HepG2 (cell line): Measurements from ENCODE around the gene DPP8. TPM values are rescaled to one million over a fixed set of nuclear protein-coding genes. Genes with fewer than 3 reads are reported as not detected.

Experiments used
- ATAD3A ChIP-seq: sonication (generic); formaldehyde crosslinking; IDR thresholded peaks from 2 replicates; pipeline ENCODE4 v1.4.0; 2020; ENCODE audit warnings: missing genetic modification reagents
- CREB1 ChIP-seq, 2 experiments: fragments of 450-650 bp in 1 of 2; IDR thresholded peaks; 2 replicates each; pipeline ENCODE4 v1.6.1; 2016 to 2017; ENCODE audit warnings: control low read depth in 1 of 2, mild to moderate bottlenecking in 1 of 2, missing compliant biosample characterization in 1 of 2, missing genetic modification characterization in 1 of 2
- FOXC1 ChIP-seq: sonication (generic); formaldehyde crosslinking; IDR thresholded peaks from 2 replicates; pipeline ENCODE4 v1.8.0; 2022; ENCODE audit warnings: mild to moderate bottlenecking, missing genetic modification reagents, borderline replicate concordance
- FOXJ3 ChIP-seq: sonication (generic); formaldehyde crosslinking; IDR thresholded peaks from 2 replicates; pipeline ENCODE4 v1.4.0; 2020; ENCODE audit warnings: missing genetic modification reagents, mild to moderate bottlenecking, borderline replicate concordance
- FOXK1 ChIP-seq: sonication (generic); formaldehyde crosslinking; IDR thresholded peaks from 2 replicates; pipeline ENCODE4 v1.4.0; 2020; ENCODE audit warnings: low read depth, missing genetic modification reagents, borderline replicate concordance
- HCFC1 ChIP-seq: fragments of 150-350 bp; IDR thresholded peaks from 2 replicates; pipeline ENCODE4 v1.6.1; 2014; ENCODE audit warnings: low read depth, low read length
- KLF16 ChIP-seq, 2 experiments: sonication (generic) in 1 of 2; formaldehyde crosslinking in 1 of 2; IDR thresholded peaks; 2 replicates each; pipeline versions ENCODE4 v1.6.1 to v1.8.0; 2016 to 2023; ENCODE audit warnings: missing genetic modification reagents in 2 of 2, missing compliant biosample characterization in 1 of 2
- MLLT10 ChIP-seq: sonication (generic); formaldehyde crosslinking; IDR thresholded peaks from 2 replicates; pipeline ENCODE4 v1.4.0; 2020; ENCODE audit warnings: missing genetic modification reagents
- MTA3 ChIP-seq: sonication (generic); formaldehyde crosslinking; IDR thresholded peaks from 2 replicates; pipeline ENCODE4 v1.4.0; 2020; ENCODE audit warnings: missing genetic modification reagents
- NFKBIZ ChIP-seq: IDR thresholded peaks from 2 replicates; pipeline ENCODE4 v1.6.1; 2018; ENCODE audit warnings: missing genetic modification reagents, missing compliant biosample characterization
- RFX5 ChIP-seq: IDR thresholded peaks from 2 replicates; pipeline ENCODE4 v1.6.1; 2011; ENCODE audit warnings: low read depth, low read length, improper control_type of control experiment
- TP53 ChIP-seq: sonication (generic); formaldehyde crosslinking; conservative IDR thresholded peaks from 2 replicates; pipeline ENCODE4 v1.4.0; 2020; ENCODE audit warnings: missing genetic modification reagents
- ZKSCAN1 ChIP-seq: fragments of 150-350 bp; IDR thresholded peaks from 2 replicates; pipeline ENCODE4 v1.6.1; 2014; ENCODE audit warnings: low read length
- ZNF124 ChIP-seq: sonication (generic); formaldehyde crosslinking; IDR thresholded peaks from 2 replicates; pipeline ENCODE4 v1.4.0; 2020; ENCODE audit warnings: missing genetic modification reagents
- ZNF207 ChIP-seq: fragments of 450-650 bp; IDR thresholded peaks from 2 replicates; pipeline ENCODE4 v1.6.1; 2016; ENCODE audit warnings: antibody characterized with exemption, borderline replicate concordance
- ZNF256 ChIP-seq: sonication (generic); formaldehyde crosslinking; conservative IDR thresholded peaks from 2 replicates; pipeline ENCODE4 v1.4.0; 2020; ENCODE audit warnings: missing genetic modification reagents
- ZNF577 ChIP-seq: sonication (generic); formaldehyde crosslinking; IDR thresholded peaks from 2 replicates; pipeline ENCODE4 v1.4.0; 2020; ENCODE audit warnings: mild to moderate bottlenecking, low read depth, missing genetic modification reagents, borderline replicate concordance
- polyA plus RNA-seq, 8 experiments: library from polyadenylated mRNA; depleted of rRNA in 3 of 8; stranded (reverse) in 7 of 8; unstranded in 1 of 8; fragments of >200 nt; fragmentation: Illumina TruSeq in 4 of 8; extraction: Trizol in 4 of 8; gene quantifications; 2 replicates each; pipeline versions ENCODE4 v1.2.1 to v1.2.3, GENCODE V29; 2011 to 2016; ENCODE audit warnings: low read depth in 4 of 8, missing spikeins in 1 of 8, mixed read lengths in 1 of 8; ENCODE audit not compliant: insufficient read depth in 1 of 8
- total RNA-seq, 5 experiments: library from RNA; depleted of rRNA; stranded (reverse); fragments of >200 nt; fragmentation: Illumina TruSeq; extraction: Trizol; gene quantifications; 2 replicates each; pipeline ENCODE4 v1.2.3, GENCODE V29; 2016; ENCODE audit warnings: low read depth in 1 of 5
- TF ChIP-seq, protein P1 (sequence below): sonication (generic); formaldehyde crosslinking; IDR thresholded peaks from 2 replicates; pipeline ENCODE4 v1.5.1; 2020; ENCODE audit warnings: mild to moderate bottlenecking, missing genetic modification reagents, borderline replicate concordance
- TF ChIP-seq, protein P2 (sequence below): sonication (generic); formaldehyde crosslinking; IDR thresholded peaks from 2 replicates; pipeline ENCODE4 v1.9.0; 2021; ENCODE audit warnings: missing genetic modification reagents, borderline replicate concordance
- TF ChIP-seq, protein P3 (sequence below): sonication (generic); formaldehyde crosslinking; IDR thresholded peaks from 2 replicates; pipeline ENCODE4 v1.4.0; 2020; ENCODE audit warnings: mild to moderate bottlenecking, low read depth, missing genetic modification reagents
- TF ChIP-seq, protein P4 (sequence below): sonication (generic); formaldehyde crosslinking; IDR thresholded peaks from 2 replicates; pipeline ENCODE4 v1.8.0; 2022; ENCODE audit warnings: mild to moderate bottlenecking, missing genetic modification reagents, moderate library complexity
- TF ChIP-seq, protein P5 (sequence below): fragments of 450-650 bp; IDR thresholded peaks from 2 replicates; pipeline ENCODE4 v1.6.1; 2016

Gene DPP8
- total and polyA plus RNA-seq, 2 of the 13 experiments (the other 11 are each of a cell fraction or from before 2014, with no cell fraction given) = 18.0 to 26.3 TPM

DNA sequence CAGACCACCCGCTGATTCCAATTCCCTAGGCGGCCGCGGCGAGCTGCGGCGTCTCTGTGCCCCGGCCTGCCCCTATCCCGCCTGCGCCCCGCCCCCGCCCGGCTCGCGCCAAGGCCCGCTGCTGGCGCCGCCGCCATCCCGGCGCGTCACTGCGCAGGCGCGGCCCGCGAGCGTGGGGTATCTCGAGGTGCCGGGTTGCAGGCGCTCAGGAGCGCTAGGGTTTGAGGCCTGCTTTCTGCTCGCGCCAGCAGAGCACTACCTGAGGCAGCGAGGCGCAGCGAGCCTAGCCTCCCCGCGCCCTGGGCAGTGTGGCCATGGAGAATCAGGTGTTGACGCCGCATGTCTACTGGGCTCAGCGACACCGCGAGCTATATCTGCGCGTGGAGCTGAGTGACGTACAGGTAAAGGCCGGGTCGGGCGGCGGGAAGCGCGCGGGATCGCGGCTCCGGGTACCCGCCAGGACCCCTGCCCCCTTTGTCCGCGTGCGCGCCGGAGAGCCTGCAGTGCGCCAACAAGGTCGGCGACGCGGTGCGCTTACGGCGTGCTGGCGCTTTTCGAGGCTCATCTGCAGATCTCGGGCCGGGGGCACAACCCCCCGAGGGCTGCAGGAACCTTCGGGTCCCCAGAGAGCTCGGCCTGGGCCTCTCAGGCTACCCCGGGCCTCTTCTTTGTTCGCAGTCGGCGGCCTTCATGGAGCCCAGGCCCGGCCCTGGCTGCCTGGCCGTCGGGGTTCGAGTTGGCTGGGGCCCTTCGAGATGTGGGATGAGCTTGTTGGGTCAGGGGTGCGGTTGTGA is 13.0 kb upstream of the DPP8 start, which contains the start of gene HACD3 (continued):
- TF ChIP-seq, protein P1, sequence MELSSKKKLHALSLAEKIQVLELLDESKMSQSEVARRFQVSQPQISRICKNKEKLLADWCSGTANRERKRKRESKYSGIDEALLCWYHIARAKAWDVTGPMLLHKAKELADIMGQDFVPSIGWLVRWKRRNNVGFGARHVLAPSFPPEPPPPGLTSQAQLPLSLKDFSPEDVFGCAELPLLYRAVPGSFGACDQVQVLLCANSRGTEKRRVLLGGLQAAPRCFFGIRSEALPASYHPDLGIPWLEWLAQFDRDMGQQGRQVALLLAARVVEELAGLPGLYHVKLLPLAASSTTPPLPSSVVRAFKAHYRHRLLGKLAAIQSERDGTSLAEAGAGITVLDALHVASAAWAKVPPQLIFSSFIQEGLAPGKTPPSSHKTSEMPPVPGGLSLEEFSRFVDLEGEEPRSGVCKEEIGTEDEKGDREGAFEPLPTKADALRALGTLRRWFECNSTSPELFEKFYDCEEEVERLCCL (CRISPR knock-in tag) = no peak; the same call in 1 of the 2 replicates
- no peak; the same call in 1 of the 2 replicates for TF ChIP-seq CREB1 (IDR thresholded peaks at IDR 0.05)
- TF ChIP-seq CREB1 (CRISPR knock-in tag; IDR thresholded peaks at IDR 0.05) = no peak
- TF ChIP-seq MLLT10 = no peak
- TF ChIP-seq ZNF124 = 0 out of 2 replicates have a peak, but pooled peaks have one; percentile 37
- TF ChIP-seq, protein P2, sequence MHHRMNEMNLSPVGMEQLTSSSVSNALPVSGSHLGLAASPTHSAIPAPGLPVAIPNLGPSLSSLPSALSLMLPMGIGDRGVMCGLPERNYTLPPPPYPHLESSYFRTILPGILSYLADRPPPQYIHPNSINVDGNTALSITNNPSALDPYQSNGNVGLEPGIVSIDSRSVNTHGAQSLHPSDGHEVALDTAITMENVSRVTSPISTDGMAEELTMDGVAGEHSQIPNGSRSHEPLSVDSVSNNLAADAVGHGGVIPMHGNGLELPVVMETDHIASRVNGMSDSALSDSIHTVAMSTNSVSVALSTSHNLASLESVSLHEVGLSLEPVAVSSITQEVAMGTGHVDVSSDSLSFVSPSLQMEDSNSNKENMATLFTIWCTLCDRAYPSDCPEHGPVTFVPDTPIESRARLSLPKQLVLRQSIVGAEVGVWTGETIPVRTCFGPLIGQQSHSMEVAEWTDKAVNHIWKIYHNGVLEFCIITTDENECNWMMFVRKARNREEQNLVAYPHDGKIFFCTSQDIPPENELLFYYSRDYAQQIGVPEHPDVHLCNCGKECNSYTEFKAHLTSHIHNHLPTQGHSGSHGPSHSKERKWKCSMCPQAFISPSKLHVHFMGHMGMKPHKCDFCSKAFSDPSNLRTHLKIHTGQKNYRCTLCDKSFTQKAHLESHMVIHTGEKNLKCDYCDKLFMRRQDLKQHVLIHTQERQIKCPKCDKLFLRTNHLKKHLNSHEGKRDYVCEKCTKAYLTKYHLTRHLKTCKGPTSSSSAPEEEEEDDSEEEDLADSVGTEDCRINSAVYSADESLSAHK (CRISPR knock-in tag) = no peak
- TF ChIP-seq, protein P3, sequence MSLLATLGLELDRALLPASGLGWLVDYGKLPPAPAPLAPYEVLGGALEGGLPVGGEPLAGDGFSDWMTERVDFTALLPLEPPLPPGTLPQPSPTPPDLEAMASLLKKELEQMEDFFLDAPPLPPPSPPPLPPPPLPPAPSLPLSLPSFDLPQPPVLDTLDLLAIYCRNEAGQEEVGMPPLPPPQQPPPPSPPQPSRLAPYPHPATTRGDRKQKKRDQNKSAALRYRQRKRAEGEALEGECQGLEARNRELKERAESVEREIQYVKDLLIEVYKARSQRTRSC (CRISPR knock-in tag) = peak; percentile 40; the same call in 1 of the 2 replicates
- TF ChIP-seq, protein P4, sequence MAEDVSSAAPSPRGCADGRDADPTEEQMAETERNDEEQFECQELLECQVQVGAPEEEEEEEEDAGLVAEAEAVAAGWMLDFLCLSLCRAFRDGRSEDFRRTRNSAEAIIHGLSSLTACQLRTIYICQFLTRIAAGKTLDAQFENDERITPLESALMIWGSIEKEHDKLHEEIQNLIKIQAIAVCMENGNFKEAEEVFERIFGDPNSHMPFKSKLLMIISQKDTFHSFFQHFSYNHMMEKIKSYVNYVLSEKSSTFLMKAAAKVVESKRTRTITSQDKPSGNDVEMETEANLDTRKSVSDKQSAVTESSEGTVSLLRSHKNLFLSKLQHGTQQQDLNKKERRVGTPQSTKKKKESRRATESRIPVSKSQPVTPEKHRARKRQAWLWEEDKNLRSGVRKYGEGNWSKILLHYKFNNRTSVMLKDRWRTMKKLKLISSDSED = peak; percentile 87; the same call in 1 of the 2 replicates
- no peak for TF ChIP-seq NFKBIZ (CRISPR knock-in tag)
- TF ChIP-seq, protein P5, sequence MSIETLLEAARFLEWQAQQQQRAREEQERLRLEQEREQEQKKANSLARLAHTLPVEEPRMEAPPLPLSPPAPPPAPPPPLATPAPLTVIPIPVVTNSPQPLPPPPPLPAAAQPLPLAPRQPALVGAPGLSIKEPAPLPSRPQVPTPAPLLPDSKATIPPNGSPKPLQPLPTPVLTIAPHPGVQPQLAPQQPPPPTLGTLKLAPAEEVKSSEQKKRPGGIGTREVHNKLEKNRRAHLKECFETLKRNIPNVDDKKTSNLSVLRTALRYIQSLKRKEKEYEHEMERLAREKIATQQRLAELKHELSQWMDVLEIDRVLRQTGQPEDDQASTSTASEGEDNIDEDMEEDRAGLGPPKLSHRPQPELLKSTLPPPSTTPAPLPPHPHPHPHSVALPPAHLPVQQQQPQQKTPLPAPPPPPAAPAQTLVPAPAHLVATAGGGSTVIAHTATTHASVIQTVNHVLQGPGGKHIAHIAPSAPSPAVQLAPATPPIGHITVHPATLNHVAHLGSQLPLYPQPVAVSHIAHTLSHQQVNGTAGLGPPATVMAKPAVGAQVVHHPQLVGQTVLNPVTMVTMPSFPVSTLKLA = no peak
- no peak for TF ChIP-seq ZKSCAN1
- TF ChIP-seq FOXK1 (CRISPR knock-in tag) = peak; percentile 36; the same call in 1 of the 2 replicates
- no peak for TF ChIP-seq ATAD3A
- TF ChIP-seq RFX5 = no peak
- no peak for TF ChIP-seq MTA3 (CRISPR knock-in tag)
- TF ChIP-seq FOXC1 (CRISPR knock-in tag) = peak; percentile 95
- no peak for TF ChIP-seq HCFC1
- no peak for TF ChIP-seq ZNF207
- TF ChIP-seq ZNF577 = 0 out of 2 replicates have a peak, but pooled peaks have one; percentile 59
- TF ChIP-seq FOXJ3 (CRISPR knock-in tag) = no peak
- peak; percentile 89 for TF ChIP-seq ZNF256 (CRISPR knock-in tag)
- TF ChIP-seq KLF16 (CRISPR knock-in tag; IDR thresholded peaks at IDR 0.05) = peak in 1 of 2 experiments; percentile 58; a peak in 1 of 4 replicates
- 0 out of 2 replicates have a peak, but pooled peaks have one; percentile 42 for TF ChIP-seq TP53
